HEK293 (cell line): Measurements from ENCODE around the gene NOP56.

Source experiments
- CTCF ChIA-PET: fragments of 350-600 bp; formaldehyde crosslinking; extraction: SDS; loops from one replicate; lab custom pipeline; 2021; ENCODE audit warnings: antibody characterized with exemption; lab: Yijun Ruan, JAX
- POLR2A ChIA-PET: fragments of 300-600 bp; formaldehyde crosslinking; extraction: SDS; loops from one replicate; lab custom pipeline; 2020; ENCODE audit warnings: antibody characterized with exemption, inconsistent platforms; lab: Yijun Ruan, JAX
- H3K27ac ChIP-seq: fragments of 200-500 bp; sonication (Bioruptor generic); 2 replicates; pipeline ENCODE4 v1.5.1; 2014; ENCODE audit warnings: low read depth, low read length, control low read depth, inconsistent platforms; ENCODE audit errors: extremely low read depth
- H3K36me3 ChIP-seq, 2 experiments: fragments of 200-500 bp in 1 of 2; sonication (Bioruptor generic) in 1 of 2; 1 replicate in 1 of 2; 2 replicates in 1 of 2; pipeline ENCODE4 v1.5.1; 2014 to 2017; ENCODE audit warnings: inconsistent platforms in 2 of 2, low read length in 2 of 2; ENCODE audit not compliant: control insufficient read depth in 2 of 2, insufficient read depth in 1 of 2
- H3K4me1 ChIP-seq: fragments of 200-500 bp; sonication (Bioruptor generic); 2 replicates; pipeline ENCODE4 v1.5.1; 2014; ENCODE audit warnings: mild to moderate bottlenecking, low read length, inconsistent platforms; ENCODE audit not compliant: control insufficient read depth, insufficient read depth
- H3K4me3 ChIP-seq: 2 replicates; pipeline ENCODE4 v1.5.1; 2011; ENCODE audit warnings: low read depth, mild to moderate bottlenecking, control low read depth, low read length, moderate library complexity
- H3K9me3 ChIP-seq: fragments of 200-500 bp; sonication (Bioruptor generic); 2 replicates; pipeline ENCODE4 v1.5.1; 2014; ENCODE audit warnings: low read depth, low read length, inconsistent platforms; ENCODE audit not compliant: control insufficient read depth, insufficient read depth
- GFI1B ChIP-seq: fragments of 450-650 bp; formaldehyde crosslinking; IDR thresholded peaks from 2 replicates; pipeline ENCODE4 v1.5.1; 2016; ENCODE audit warnings: missing biosample characterization, missing genetic modification characterization
- HIC1 ChIP-seq: fragments of 450-650 bp; formaldehyde crosslinking; IDR thresholded peaks from 2 replicates; pipeline ENCODE4 v1.5.1; 2016; ENCODE audit warnings: missing biosample characterization, missing genetic modification characterization
- KLF17 ChIP-seq: fragments of 450-650 bp; formaldehyde crosslinking; IDR thresholded peaks from 2 replicates; pipeline ENCODE4 v1.5.1; 2016; ENCODE audit warnings: missing biosample characterization, missing genetic modification characterization
- MEIS1 ChIP-seq: sonication (generic); formaldehyde crosslinking; IDR thresholded peaks from 2 replicates; pipeline ENCODE4 v1.8.1; 2022; ENCODE audit warnings: missing genetic modification reagents, mild to moderate bottlenecking, borderline replicate concordance
- RBAK ChIP-seq: fragments of 450-650 bp; formaldehyde crosslinking; IDR thresholded peaks from 2 replicates; pipeline ENCODE4 v1.5.1; 2016; ENCODE audit warnings: missing biosample characterization, missing genetic modification characterization
- SCRT2 ChIP-seq: fragments of 450-650 bp; formaldehyde crosslinking; IDR thresholded peaks from 2 replicates; pipeline ENCODE4 v1.5.1; 2016; ENCODE audit warnings: missing biosample characterization, missing genetic modification characterization
- ZBTB20 ChIP-seq: fragments of 450-650 bp; formaldehyde crosslinking; IDR thresholded peaks from 2 replicates; pipeline ENCODE4 v1.5.1; 2016; ENCODE audit warnings: missing biosample characterization, missing genetic modification characterization
- ZNF10 ChIP-seq: fragments of 450-650 bp; formaldehyde crosslinking; IDR thresholded peaks from 2 replicates; pipeline ENCODE4 v1.5.1; 2017; ENCODE audit warnings: missing biosample characterization, missing genetic modification characterization
- ZNF112 ChIP-seq: fragments of 450-650 bp; formaldehyde crosslinking; IDR thresholded peaks from 2 replicates; pipeline ENCODE4 v1.5.0; 2017; ENCODE audit warnings: missing biosample characterization, missing genetic modification characterization
- ZNF140 ChIP-seq: fragments of 450-650 bp; formaldehyde crosslinking; IDR thresholded peaks from 2 replicates; pipeline ENCODE4 v1.5.1; 2016; ENCODE audit warnings: missing biosample characterization, missing genetic modification characterization
- ZNF248 ChIP-seq: fragments of 450-650 bp; formaldehyde crosslinking; IDR thresholded peaks from 2 replicates; pipeline ENCODE4 v1.5.1; 2017; ENCODE audit warnings: missing biosample characterization, missing genetic modification characterization
- ZNF311 ChIP-seq: fragments of 450-650 bp; formaldehyde crosslinking; IDR thresholded peaks from 2 replicates; pipeline ENCODE4 v1.5.1; 2017; ENCODE audit warnings: missing biosample characterization, missing genetic modification characterization, borderline replicate concordance
- ZNF350 ChIP-seq: fragments of 450-650 bp; formaldehyde crosslinking; IDR thresholded peaks from 2 replicates; pipeline ENCODE4 v1.5.0; 2017; ENCODE audit warnings: missing biosample characterization, mild to moderate bottlenecking, missing genetic modification characterization
- ZNF394 ChIP-seq: fragments of 450-650 bp; formaldehyde crosslinking; IDR thresholded peaks from 2 replicates; pipeline ENCODE4 v1.5.1; 2016; ENCODE audit warnings: missing biosample characterization, missing genetic modification characterization, mild to moderate bottlenecking, moderate library complexity, borderline replicate concordance
- ZNF529 ChIP-seq: fragments of 450-650 bp; formaldehyde crosslinking; IDR thresholded peaks from 2 replicates; pipeline ENCODE4 v1.5.1; 2017; ENCODE audit warnings: missing genetic modification characterization, missing biosample characterization; ENCODE audit not compliant: insufficient replicate concordance
- ZNF571 ChIP-seq: fragments of 450-650 bp; formaldehyde crosslinking; IDR thresholded peaks from 2 replicates; pipeline ENCODE4 v1.5.0; 2017; ENCODE audit warnings: missing biosample characterization, missing genetic modification characterization
- ZNF580 ChIP-seq: fragments of 450-650 bp; formaldehyde crosslinking; IDR thresholded peaks from 2 replicates; pipeline ENCODE4 v1.5.1; 2016; ENCODE audit warnings: missing biosample characterization, missing genetic modification characterization
- ZNF600 ChIP-seq: fragments of 450-650 bp; formaldehyde crosslinking; IDR thresholded peaks from 2 replicates; pipeline ENCODE4 v1.5.1; 2016; ENCODE audit warnings: missing biosample characterization, missing genetic modification characterization
- ZNF670 ChIP-seq: fragments of 450-650 bp; formaldehyde crosslinking; IDR thresholded peaks from 2 replicates; pipeline ENCODE4 v1.5.1; 2016; ENCODE audit warnings: missing biosample characterization, missing genetic modification characterization, low read depth
- ZNF677 ChIP-seq: fragments of 450-650 bp; IDR thresholded peaks from 2 replicates; pipeline ENCODE4 v1.5.0; 2018; ENCODE audit warnings: missing biosample characterization, mild to moderate bottlenecking, missing genetic modification characterization, moderate library complexity
- ZNF791 ChIP-seq: fragments of 450-650 bp; formaldehyde crosslinking; IDR thresholded peaks from 2 replicates; pipeline ENCODE4 v1.5.1; 2016; ENCODE audit warnings: missing biosample characterization, missing genetic modification characterization
- ZNF830 ChIP-seq: fragments of 450-650 bp; IDR thresholded peaks from 2 replicates; pipeline ENCODE4 v1.5.0; 2018; ENCODE audit warnings: missing biosample characterization, missing genetic modification characterization, low read depth, mild to moderate bottlenecking, moderate library complexity
- ZSCAN18 ChIP-seq: fragments of 450-650 bp; formaldehyde crosslinking; IDR thresholded peaks from 2 replicates; pipeline ENCODE4 v1.5.1; 2016; ENCODE audit warnings: missing biosample characterization, missing genetic modification characterization
- ZSCAN4 ChIP-seq: fragments of 450-650 bp; formaldehyde crosslinking; IDR thresholded peaks from 2 replicates; pipeline ENCODE4 v1.5.1; 2017; ENCODE audit warnings: missing biosample characterization, missing genetic modification characterization

Gene NOP56

GRCh38 chr20:2672446-2672845 lies 20.0 kb downstream of the NOP56 start:
- no peak overlapping the region for H3K27ac ChIP-seq
- H3K36me3 ChIP-seq, result no peaks in the 10 kb centered on the region
- POLR2A ChIA-PET, result interaction anchor here (13.4 kb wide), 1 partner anchor 19 kb away, joined by 133 read pairs; the partner anchor contains the start of gene NOP56
- no peaks in the 10 kb centered on the region for H3K9me3 ChIP-seq
- no peak overlapping the region for H3K4me3 ChIP-seq
- TF ChIP-seq ZNF600 (tag by site-specific recombination) (no peak), ZNF677 (no peak), ZNF10 (tag by site-specific recombination) (no peak), ZNF140 (tag by site-specific recombination) (no peak), ZNF529 (tag by site-specific recombination) (no peak), ZNF830 (tag by site-specific recombination) (no peak), RBAK (no peak), ZNF791 (tag by site-specific recombination) (no peak), ZNF394 (tag by site-specific recombination) (no peak), ZNF248 (tag by site-specific recombination) (no peak), ZNF571 (no peak), ZNF350 (tag by site-specific recombination) (no peak)
- no peaks in the 10 kb centered on the region for H3K4me1 ChIP-seq
- CTCF ChIA-PET, result interaction anchor here (0.6 to 1.5 kb wide), 10 partner anchors 8 to 1267 kb away, joined by 3 to 6 read pairs (median 3); partner anchors contain the start of gene IDH3B

GRCh38 chr20:2673453-2673852 lies 21.0 kb downstream of the NOP56 start:
- POLR2A ChIA-PET, result interaction anchor here (0.7 to 13.4 kb wide), 3 partner anchors 20 to 149 kb away, joined by 3 to 133 read pairs (median 15); partner anchors contain the start of gene NOP56
- H3K27ac ChIP-seq, result no peak overlapping the region
- no peaks in the 10 kb centered on the region for H3K9me3 ChIP-seq
- TF ChIP-seq MEIS1 (CRISPR knock-in tag) (no peak), ZNF112 (tag by site-specific recombination) (no peak), ZNF311 (tag by site-specific recombination) (no peak), ZBTB20 (tag by site-specific recombination) (no peak)
- TF ChIP-seq, all 188 proteins: peak for 0
- Histone ChIP-seq H3K4me3 (no peak overlapping the region), H3K36me3 (no peaks in the 10 kb centered on the region), H3K4me1 (no peaks in the 10 kb centered on the region)
- CTCF ChIA-PET, result interaction anchor here (0.6 to 3.8 kb wide), 11 partner anchors 9 to 295 kb away, joined by 3 to 29 read pairs (median 4); partner anchors contain the start of gene IDH3B

GRCh38 chr20:2680046-2680445 lies 27.6 kb downstream of the NOP56 start:
- Histone ChIP-seq H3K4me3 (no peak overlapping the region), H3K4me1 (no peaks in the 10 kb centered on the region), H3K9me3 (no peaks in the 10 kb centered on the region), H3K27ac (no peak overlapping the region), H3K36me3 (no peaks in the 10 kb centered on the region)
- ChIA-PET POLR2A (no interaction called here), CTCF (interaction anchor here (0.6 to 0.7 kb wide), 2 partner anchors 15 to 328 kb away, joined by 3 read pairs; no protein-coding TSS in a partner anchor)
- no peak for TF ChIP-seq ZSCAN18 (tag by site-specific recombination)
- no peak for TF ChIP-seq GFI1B (tag by site-specific recombination)
- TF ChIP-seq HIC1, result no peak
- no peak for TF ChIP-seq SCRT2
- no peak for TF ChIP-seq ZSCAN4 (tag by site-specific recombination)
- no peak for TF ChIP-seq KLF17 (tag by site-specific recombination)
- no peak for TF ChIP-seq ZNF670 (tag by site-specific recombination)
- TF ChIP-seq ZNF580, result no peak
